NCI-H345 treated with DMSO at 0.1 percent for 48 hours (cell line): ENCODE data around the gene TSC2.
"Not testable (repeated sequence)": the region's sequence is repeated elsewhere in the genome, so short reads cannot be mapped to it uniquely, and the experiment has no call there.

Experiments used
- DNase-seq: peaks from one replicate; lab custom pipeline; 2025; ENCODE audit not compliant: unreplicated experiment; lab: John Stamatoyannopoulos, UW

Gene TSC2

GRCh38 chr16:2117960-2118722 is 70.4 kb downstream of the TSC2 start:
- not testable (repeated sequence) for DNase-seq

- DNase-seq = not testable (repeated sequence)
Measured at GRCh38 chr16:2121325-2121724, 73.5 kb downstream of the TSC2 start.

- no peak for DNase-seq
Measured at GRCh38 chr16:2121853-2122252, 74.1 kb downstream of the TSC2 start.

GRCh38 chr16:2122429-2122828 is 74.6 kb downstream of the TSC2 start:
- DNase-seq = no peak

GRCh38 chr16:2122934-2123683 is 75.3 kb downstream of the TSC2 start:
- DNase-seq = not testable (repeated sequence)

- not testable (repeated sequence) for DNase-seq
Measured at GRCh38 chr16:2123706-2124376, 76.1 kb downstream of the TSC2 start.

- not testable (repeated sequence) for DNase-seq
Measured at GRCh38 chr16:2124377-2124693, 76.5 kb downstream of the TSC2 start.

GRCh38 chr16:2124694-2125444 is 77.1 kb downstream of the TSC2 start:
- not testable (repeated sequence) for DNase-seq

- DNase-seq = not testable (repeated sequence)
Measured at GRCh38 chr16:2125609-2126008, 77.8 kb downstream of the TSC2 start.

- DNase-seq = not testable (repeated sequence)
Measured at GRCh38 chr16:2126161-2126743, 78.5 kb downstream of the TSC2 start.

- not testable (repeated sequence) for DNase-seq
Measured at GRCh38 chr16:2126928-2127556, 79.3 kb downstream of the TSC2 start.

- DNase-seq = not testable (repeated sequence)
Measured at GRCh38 chr16:2127630-2128280, 80.0 kb downstream of the TSC2 start.

GRCh38 chr16:2129251-2129650 is 81.5 kb downstream of the TSC2 start:
- DNase-seq = not testable (repeated sequence)

- DNase-seq = not testable (repeated sequence)
Measured at GRCh38 chr16:2129890-2130447, 82.2 kb downstream of the TSC2 start.

GRCh38 chr16:2133797-2134196 is 86.0 kb downstream of the TSC2 start:
- not testable (repeated sequence) for DNase-seq

GRCh38 chr16:2135071-2135470 is 87.3 kb downstream of the TSC2 start:
- DNase-seq = not testable (repeated sequence)

- DNase-seq = peak; percentile 71
Measured at GRCh38 chr16:2135770-2136490, 88.1 kb downstream of the TSC2 start, which contains the start of gene PKD1. TSS of gene PKD1 (minus strand) at chr16:2135898. CDS start at chr16:2135689, 209 bp downstream.
